HEK293 (cell line): Measurements from ENCODE around the gene ACAP1.
A peak's percentile ranks its signal among the peaks of the same experiment; 100 is the strongest.

ENCODE experiments used
- CTCF ChIA-PET: fragments of 350-600 bp; formaldehyde crosslinking; extraction: SDS; loops from one replicate; lab custom pipeline; 2021; ENCODE audit warnings: antibody characterized with exemption; lab: Yijun Ruan, JAX
- POLR2A ChIA-PET: fragments of 300-600 bp; formaldehyde crosslinking; extraction: SDS; loops from one replicate; lab custom pipeline; 2020; ENCODE audit warnings: antibody characterized with exemption, inconsistent platforms; lab: Yijun Ruan, JAX
- H3K27ac ChIP-seq: fragments of 200-500 bp; sonication (Bioruptor generic); 2 replicates; pipeline ENCODE4 v1.5.1; 2014; ENCODE audit warnings: low read depth, low read length, control low read depth, inconsistent platforms; ENCODE audit errors: extremely low read depth
- H3K36me3 ChIP-seq, 2 experiments: fragments of 200-500 bp in 1 of 2; sonication (Bioruptor generic) in 1 of 2; 1 replicate in 1 of 2; 2 replicates in 1 of 2; pipeline ENCODE4 v1.5.1; 2014 to 2017; ENCODE audit warnings: inconsistent platforms in 2 of 2, low read length in 2 of 2; ENCODE audit not compliant: control insufficient read depth in 2 of 2, insufficient read depth in 1 of 2
- H3K4me1 ChIP-seq: fragments of 200-500 bp; sonication (Bioruptor generic); 2 replicates; pipeline ENCODE4 v1.5.1; 2014; ENCODE audit warnings: mild to moderate bottlenecking, low read length, inconsistent platforms; ENCODE audit not compliant: control insufficient read depth, insufficient read depth
- H3K4me3 ChIP-seq: 2 replicates; pipeline ENCODE4 v1.5.1; 2011; ENCODE audit warnings: low read depth, mild to moderate bottlenecking, control low read depth, low read length, moderate library complexity
- H3K9me3 ChIP-seq: fragments of 200-500 bp; sonication (Bioruptor generic); 2 replicates; pipeline ENCODE4 v1.5.1; 2014; ENCODE audit warnings: low read depth, low read length, inconsistent platforms; ENCODE audit not compliant: control insufficient read depth, insufficient read depth
- AEBP2 ChIP-seq: fragments of 450-650 bp; formaldehyde crosslinking; IDR thresholded peaks from 2 replicates; pipeline ENCODE4 v1.5.1; 2016; ENCODE audit warnings: missing biosample characterization, missing genetic modification characterization, borderline replicate concordance
- GLIS1 ChIP-seq: fragments of 450-650 bp; formaldehyde crosslinking; IDR thresholded peaks from 2 replicates; pipeline ENCODE4 v1.5.1; 2016; ENCODE audit warnings: missing biosample characterization, missing genetic modification characterization
- KLF1 ChIP-seq: fragments of 450-650 bp; formaldehyde crosslinking; IDR thresholded peaks from 2 replicates; pipeline ENCODE4 v1.5.1; 2016; ENCODE audit warnings: missing biosample characterization, missing genetic modification characterization
- SP2 ChIP-seq: fragments of 450-650 bp; formaldehyde crosslinking; IDR thresholded peaks from 2 replicates; pipeline ENCODE4 v1.5.1; 2016; ENCODE audit warnings: missing biosample characterization, missing genetic modification characterization
- ZBTB21 ChIP-seq: fragments of 450-650 bp; formaldehyde crosslinking; IDR thresholded peaks from 2 replicates; pipeline ENCODE4 v1.5.1; 2017; ENCODE audit warnings: missing biosample characterization, missing genetic modification characterization
- ZBTB48 ChIP-seq: fragments of 450-650 bp; formaldehyde crosslinking; IDR thresholded peaks from 2 replicates; pipeline ENCODE4 v1.5.1; 2016; ENCODE audit warnings: missing biosample characterization, missing genetic modification characterization
- ZBTB7A ChIP-seq: fragments of 450-650 bp; formaldehyde crosslinking; IDR thresholded peaks from 2 replicates; pipeline ENCODE4 v1.5.1; 2016; ENCODE audit warnings: low read depth, missing biosample characterization, missing genetic modification characterization
- ZNF16 ChIP-seq: fragments of 450-650 bp; formaldehyde crosslinking; IDR thresholded peaks from 2 replicates; pipeline ENCODE4 v1.5.1; 2016; ENCODE audit warnings: low read depth, missing biosample characterization, missing genetic modification characterization
- ZNF175 ChIP-seq: fragments of 450-650 bp; formaldehyde crosslinking; IDR thresholded peaks from 2 replicates; pipeline ENCODE4 v1.5.1; 2016; ENCODE audit warnings: missing biosample characterization, missing genetic modification characterization
- ZNF18 ChIP-seq: fragments of 450-650 bp; formaldehyde crosslinking; IDR thresholded peaks from 2 replicates; pipeline ENCODE4 v1.5.1; 2016; ENCODE audit warnings: missing biosample characterization, missing genetic modification characterization
- ZNF2 ChIP-seq: fragments of 450-650 bp; formaldehyde crosslinking; IDR thresholded peaks from 2 replicates; pipeline ENCODE4 v1.5.1; 2016; ENCODE audit warnings: missing biosample characterization, missing genetic modification characterization
- ZNF214 ChIP-seq: fragments of 450-650 bp; formaldehyde crosslinking; IDR thresholded peaks from 2 replicates; pipeline ENCODE4 v1.5.1; 2017; ENCODE audit warnings: missing biosample characterization, mild to moderate bottlenecking, missing genetic modification characterization, borderline replicate concordance
- ZNF24 ChIP-seq: fragments of 450-650 bp; formaldehyde crosslinking; IDR thresholded peaks from 2 replicates; pipeline ENCODE4 v1.5.1; 2016; ENCODE audit warnings: missing biosample characterization, missing genetic modification characterization
- ZNF335 ChIP-seq: fragments of 450-650 bp; formaldehyde crosslinking; conservative IDR thresholded peaks from 2 replicates; pipeline ENCODE4 v1.5.1; 2016; ENCODE audit warnings: missing biosample characterization, missing genetic modification characterization
- ZNF354C ChIP-seq: fragments of 450-650 bp; formaldehyde crosslinking; IDR thresholded peaks from 2 replicates; pipeline ENCODE4 v1.5.1; 2016; ENCODE audit warnings: missing biosample characterization, missing genetic modification characterization, low read depth, borderline replicate concordance
- ZNF473 ChIP-seq: fragments of 450-650 bp; formaldehyde crosslinking; IDR thresholded peaks from 2 replicates; pipeline ENCODE4 v1.5.1; 2017; ENCODE audit warnings: missing biosample characterization, missing genetic modification characterization
- ZNF555 ChIP-seq: fragments of 450-650 bp; formaldehyde crosslinking; conservative IDR thresholded peaks from 2 replicates; pipeline ENCODE4 v1.5.1; 2017; ENCODE audit warnings: missing biosample characterization, mild to moderate bottlenecking, missing genetic modification characterization, inconsistent platforms
- ZNF610 ChIP-seq: fragments of 450-650 bp; formaldehyde crosslinking; IDR thresholded peaks from 2 replicates; pipeline ENCODE4 v1.5.1; 2016; ENCODE audit warnings: missing biosample characterization, missing genetic modification characterization, borderline replicate concordance
- ZNF624 ChIP-seq: fragments of 450-650 bp; formaldehyde crosslinking; IDR thresholded peaks from 2 replicates; pipeline ENCODE4 v1.5.1; 2017; ENCODE audit warnings: missing biosample characterization, missing genetic modification characterization
- ZNF677 ChIP-seq: fragments of 450-650 bp; IDR thresholded peaks from 2 replicates; pipeline ENCODE4 v1.5.0; 2018; ENCODE audit warnings: missing biosample characterization, mild to moderate bottlenecking, missing genetic modification characterization, moderate library complexity
- ZNF701 ChIP-seq: fragments of 450-650 bp; formaldehyde crosslinking; IDR thresholded peaks from 2 replicates; pipeline ENCODE4 v1.5.1; 2016; ENCODE audit warnings: missing biosample characterization, missing genetic modification characterization
- ZSCAN30 ChIP-seq: fragments of 450-650 bp; IDR thresholded peaks from 2 replicates; pipeline ENCODE4 v1.5.1; 2018; ENCODE audit warnings: missing biosample characterization, mild to moderate bottlenecking, missing genetic modification characterization, moderate library complexity
- ZXDB ChIP-seq: fragments of 450-650 bp; formaldehyde crosslinking; IDR thresholded peaks from 2 replicates; pipeline ENCODE4 v1.5.1; 2016; ENCODE audit warnings: missing biosample characterization, missing genetic modification characterization

Gene ACAP1

GRCh38 chr17:7380321-7380720 lies 44.0 kb downstream of the ACAP1 start:
- no peak for TF ChIP-seq ZXDB
- TF ChIP-seq ZNF18 = no peak
- no peak for TF ChIP-seq ZNF16
- TF ChIP-seq ZNF555 (tag by site-specific recombination) = no peak
- TF ChIP-seq ZNF24 (tag by site-specific recombination) = no peak
- no peak for TF ChIP-seq SP2 (tag by site-specific recombination)
- TF ChIP-seq ZNF214 (tag by site-specific recombination) = no peak
- TF ChIP-seq ZNF175 (tag by site-specific recombination) = no peak
- TF ChIP-seq, all 188 proteins: peak for 0
- ChIA-PET POLR2A (interaction anchor here (1.3 kb wide), 1 partner anchor 24 kb away, joined by 9 read pairs; the partner anchor contains the start of gene TMEM256), CTCF (interaction anchor here (0.6 to 1.3 kb wide), 4 partner anchors 9 to 180 kb away, joined by 3 to 5 read pairs (median 4); no protein-coding TSS in a partner anchor)
- Histone ChIP-seq H3K36me3 (no peaks in the 10 kb centered on the region), H3K4me1 (no peaks in the 10 kb centered on the region), H3K9me3 (no peaks in the 10 kb centered on the region), H3K27ac (no peak overlapping the region), H3K4me3 (peak overlapping the region; percentile 47; the same call in 1 of the 2 replicates)

GRCh38 chr17:7380855-7381683 lies 44.7 kb downstream of the ACAP1 start, which contains the start of gene TNK1:
Gene TNK1 (plus strand): TSS chr17:7381089. CDS start chr17:7382927, 1,838 bp downstream.
- Histone ChIP-seq H3K27ac (no peak within 1 kb of the TSS), H3K9me3 (no peaks in the 10 kb centered on the region), H3K4me3 (peak within 1 kb of the TSS; percentile 47), H3K36me3 (no peaks in the 10 kb centered on the region), H3K4me1 (no peaks in the 10 kb centered on the region)
- CTCF ChIA-PET = interaction anchor here (0.7 to 1.3 kb wide), 4 partner anchors 18 to 180 kb away, joined by 3 to 5 read pairs (median 4); no protein-coding TSS in a partner anchor
- POLR2A ChIA-PET = interaction anchor here (0.8 to 1.3 kb wide), 2 partner anchors 23 kb away, joined by 3 to 9 read pairs; partner anchors contain the start of gene TMEM256
- TF ChIP-seq ZBTB48 (peak; percentile 62; the same call in 1 of the 2 replicates), ZSCAN30 (tag by site-specific recombination) (peak; percentile 48; the same call in 1 of the 2 replicates), ZNF335 (tag by site-specific recombination) (no peak), GLIS1 (tag by site-specific recombination) (peak; percentile 86), KLF1 (peak; percentile 48; the same call in 1 of the 2 replicates), ZNF354C (no peak), SP2 (tag by site-specific recombination) (peak; percentile 54)

DNA sequence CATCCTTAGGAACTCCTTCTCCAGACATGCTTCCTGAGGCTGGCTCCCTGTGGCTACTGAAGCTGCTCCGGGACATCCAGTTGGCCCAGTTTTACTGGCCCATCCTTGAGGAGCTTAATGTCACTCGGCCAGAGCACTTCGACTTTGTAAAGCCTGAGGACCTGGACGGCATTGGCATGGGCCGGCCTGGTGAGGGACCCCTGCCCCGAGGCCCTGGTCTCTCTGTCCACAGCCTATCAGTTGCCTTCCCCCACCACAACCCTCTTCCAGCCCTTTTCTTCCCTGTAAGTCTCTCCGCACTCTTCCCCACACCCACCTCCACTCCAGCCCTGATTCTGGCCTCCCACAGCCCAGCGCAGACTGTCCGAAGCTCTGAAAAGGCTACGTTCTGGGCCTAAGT lies 46.6 kb downstream of the ACAP1 start:
- Histone ChIP-seq H3K4me3 (no peak overlapping the region), H3K9me3 (no peaks in the 10 kb centered on the region), H3K4me1 (no peaks in the 10 kb centered on the region), H3K27ac (no peak overlapping the region), H3K36me3 (no peaks in the 10 kb centered on the region; a peak in 1 of 3 replicates)
- CTCF ChIA-PET = interaction anchor here (1.2 kb wide), 1 partner anchor 27 kb away, joined by 3 read pairs; no protein-coding TSS in a partner anchor
- POLR2A ChIA-PET = interaction anchor here (1.1 kb wide), 2 partner anchors 15 to 21 kb away, joined by 3 to 4 read pairs; partner anchors contain the start of gene TMEM256
- TF ChIP-seq ZBTB21 (tag by site-specific recombination) = no peak
- no peak for TF ChIP-seq ZNF701 (tag by site-specific recombination)

DNA sequence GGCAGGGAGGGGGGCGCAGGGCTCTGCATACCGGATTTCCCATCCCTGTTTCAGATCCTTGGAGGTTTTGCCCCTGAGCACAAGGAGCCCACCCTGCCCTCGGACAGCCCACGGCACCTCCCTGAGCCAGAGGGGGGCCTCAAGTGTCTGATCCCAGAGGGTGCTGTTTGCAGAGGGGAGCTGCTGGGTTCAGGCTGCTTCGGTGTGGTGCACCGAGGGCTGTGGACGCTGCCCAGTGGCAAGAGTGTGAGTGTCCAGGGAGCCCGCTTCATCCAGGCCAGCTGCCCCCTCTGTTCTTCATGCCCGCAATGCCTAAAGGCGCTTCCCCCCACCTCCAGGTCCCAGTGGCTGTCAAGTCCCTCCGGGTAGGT lies 47.0 kb downstream of the ACAP1 start:
- POLR2A ChIA-PET = interaction anchor here (1.1 kb wide), 2 partner anchors 15 to 21 kb away, joined by 3 to 4 read pairs; partner anchors contain the start of gene TMEM256
- no peak overlapping the region for H3K4me3 ChIP-seq
- H3K36me3 ChIP-seq = no peaks in the 10 kb centered on the region; a peak in 1 of 3 replicates
- no peaks in the 10 kb centered on the region for H3K9me3 ChIP-seq
- CTCF ChIA-PET = no interaction called here
- no peaks in the 10 kb centered on the region for H3K4me1 ChIP-seq
- no peak overlapping the region for H3K27ac ChIP-seq
- TF ChIP-seq ZNF2 (tag by site-specific recombination) (no peak), ZNF473 (tag by site-specific recombination) (no peak), ZNF624 (tag by site-specific recombination) (no peak), ZNF610 (no peak), ZBTB7A (no peak), ZNF677 (no peak), ZXDB (no peak), AEBP2 (tag by site-specific recombination) (no peak)
